Lung microvascular endothelial cell (primary cell): ENCODE results near the gene DERL3. TPM values are rescaled to one million over a fixed set of nuclear protein-coding genes. Genes with fewer than 3 reads are reported as not detected.

Experiments used
- DNase-seq, 2 donors: peaks; one replicate each; pipeline versions ENCODE4 v3.0.0 to v3.0.0-alpha.2; 2010; ENCODE audit warnings: low read depth in 2 of 2
- total RNA-seq: library from RNA; depleted of rRNA; stranded (reverse); fragments of >200 nt; gene quantifications from 2 replicates; pipeline ENCODE4 v1.2.1, GENCODE V29; 2014

The DERL3 gene
- total RNA-seq, 1 donor from 2014 or later = 0.40 TPM

GRCh38 chr22:23847310-23847920 lies 8.6 kb upstream of the DERL3 start:
- no peak for DNase-seq

DNA sequence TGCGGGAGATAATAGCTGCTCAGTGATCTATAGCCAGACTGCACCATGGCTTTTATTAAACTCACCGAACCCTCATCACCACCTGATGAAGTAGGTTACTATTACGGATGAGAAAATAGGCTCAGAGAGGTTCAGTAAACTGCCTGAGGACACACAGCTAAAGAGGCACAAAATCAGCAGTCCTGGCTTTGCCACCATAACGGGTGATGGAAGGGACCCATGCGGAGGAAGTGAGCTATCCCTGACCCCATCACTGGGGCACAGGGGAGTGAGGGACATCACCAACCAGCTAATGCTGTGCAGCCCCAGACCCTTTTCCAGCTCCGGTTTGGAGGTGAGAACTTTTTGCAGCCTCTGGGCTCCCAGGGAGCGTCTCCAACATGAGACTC lies 7.3 kb upstream of the DERL3 start:
- no peak for DNase-seq

DNA sequence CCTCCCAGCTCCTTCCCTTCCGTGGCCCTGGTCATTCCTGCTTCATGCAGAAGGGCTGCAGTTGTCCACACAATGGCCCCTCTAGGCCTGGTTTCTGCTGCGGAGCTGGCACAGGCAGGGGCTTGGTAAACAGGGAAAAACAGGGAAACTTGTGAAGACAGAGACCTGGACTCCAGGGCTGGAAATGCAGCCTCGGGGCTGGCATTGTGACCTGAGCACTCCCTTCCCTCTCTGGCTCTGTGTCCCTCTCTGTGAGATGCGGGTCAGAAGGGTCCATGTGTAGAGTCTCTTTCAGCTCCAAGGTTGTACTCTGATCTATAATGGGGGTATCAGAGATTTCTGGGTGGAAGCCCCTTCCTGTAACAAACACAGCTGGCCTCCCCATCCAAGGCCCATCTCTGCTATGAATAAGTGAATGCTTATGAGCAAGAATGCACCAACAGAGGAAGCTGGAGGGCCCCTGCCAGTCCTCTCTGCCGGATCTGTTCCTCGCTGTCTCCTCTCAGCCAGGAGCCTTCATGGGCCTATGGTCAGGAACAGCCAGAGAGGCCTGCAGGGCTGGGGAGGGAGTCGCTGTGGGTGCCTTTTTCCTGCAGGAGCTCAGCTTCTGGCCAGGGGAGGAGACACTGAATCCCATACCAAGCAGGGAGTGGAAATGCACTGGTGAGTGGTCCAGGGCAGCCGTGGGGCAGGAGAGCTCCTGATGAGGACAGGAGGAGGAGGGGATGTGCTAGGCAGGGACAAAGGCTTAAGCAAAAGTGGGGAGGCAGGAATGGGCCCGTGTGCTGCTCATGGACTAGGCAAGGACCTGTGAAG lies 6.7 kb upstream of the DERL3 start:
- no peak for DNase-seq

- no peak for DNase-seq
These were observed 6.0 kb upstream of the DERL3 start for GRCh38 chr22:23844739-23845202.

DNA sequence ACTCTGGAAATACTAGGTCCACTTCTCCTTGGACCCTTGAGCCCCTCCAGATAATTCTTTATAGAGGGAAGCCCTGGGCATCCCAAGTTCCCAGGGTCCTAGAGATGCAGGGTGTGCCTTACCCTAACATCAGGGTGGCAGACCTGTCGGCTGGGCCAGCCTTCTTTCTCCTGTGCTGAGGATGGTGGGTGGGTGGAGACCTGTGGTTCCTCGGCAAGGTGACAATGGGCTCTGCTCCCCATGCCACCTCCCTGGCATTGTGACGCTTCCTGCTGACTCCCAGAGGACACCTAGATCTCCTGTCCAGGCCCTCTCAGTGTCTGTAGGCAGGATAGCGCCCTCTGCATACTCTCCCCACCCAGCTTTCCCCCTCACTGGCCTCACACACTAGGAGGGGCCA lies 3.8 kb upstream of the DERL3 start:
- DNase-seq = no peak

GRCh38 chr22:23841736-23842445 lies 3.1 kb upstream of the DERL3 start:
- DNase-seq = no peak

DNA sequence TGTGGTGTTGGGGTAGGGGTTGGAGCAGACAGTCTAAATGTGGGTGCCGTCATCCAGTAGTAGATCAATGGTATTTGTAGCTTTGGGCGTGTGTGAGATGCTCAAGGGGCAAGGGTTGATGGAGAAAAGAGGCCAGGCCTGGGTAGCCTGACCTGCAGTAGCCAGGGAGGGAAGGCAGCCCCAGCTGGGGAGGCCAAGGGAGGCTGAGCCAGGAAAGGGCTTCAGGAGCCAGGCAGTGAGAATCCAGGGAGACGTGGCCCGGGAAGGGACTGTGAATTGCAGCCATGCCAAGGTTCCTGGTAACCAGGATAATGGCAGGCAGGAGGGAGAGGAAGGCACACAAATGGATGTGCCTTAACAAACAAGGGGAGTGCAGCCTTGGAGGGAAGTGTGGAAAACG lies 2.5 kb upstream of the DERL3 start:
- no peak for DNase-seq

- DNase-seq = no peak
These were observed 1.2 kb upstream of the DERL3 start for GRCh38 chr22:23840026-23840425.

GRCh38 chr22:23837911-23838680 lies 710 bp downstream of the DERL3 start:
- no peak for DNase-seq

DNA sequence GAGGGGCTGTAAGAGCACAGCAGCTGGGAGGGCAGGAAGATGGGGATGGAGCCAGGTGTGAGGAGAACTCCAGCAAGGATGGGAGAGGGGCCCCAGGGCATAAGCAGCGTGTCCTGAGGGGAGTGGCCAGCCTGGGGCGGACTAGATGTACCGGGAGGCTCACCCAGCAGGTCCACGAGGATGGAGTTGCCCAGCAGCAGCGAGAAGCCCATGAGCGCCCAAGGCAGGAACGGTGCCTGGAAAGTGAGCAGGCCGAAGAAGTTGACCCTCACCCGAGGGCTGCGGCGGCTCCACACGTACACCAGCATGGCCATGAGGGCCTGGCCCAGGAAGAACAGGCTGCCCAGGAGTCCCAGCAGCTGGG lies 1.3 kb downstream of the DERL3 start:
- DNase-seq = no peak

DNA sequence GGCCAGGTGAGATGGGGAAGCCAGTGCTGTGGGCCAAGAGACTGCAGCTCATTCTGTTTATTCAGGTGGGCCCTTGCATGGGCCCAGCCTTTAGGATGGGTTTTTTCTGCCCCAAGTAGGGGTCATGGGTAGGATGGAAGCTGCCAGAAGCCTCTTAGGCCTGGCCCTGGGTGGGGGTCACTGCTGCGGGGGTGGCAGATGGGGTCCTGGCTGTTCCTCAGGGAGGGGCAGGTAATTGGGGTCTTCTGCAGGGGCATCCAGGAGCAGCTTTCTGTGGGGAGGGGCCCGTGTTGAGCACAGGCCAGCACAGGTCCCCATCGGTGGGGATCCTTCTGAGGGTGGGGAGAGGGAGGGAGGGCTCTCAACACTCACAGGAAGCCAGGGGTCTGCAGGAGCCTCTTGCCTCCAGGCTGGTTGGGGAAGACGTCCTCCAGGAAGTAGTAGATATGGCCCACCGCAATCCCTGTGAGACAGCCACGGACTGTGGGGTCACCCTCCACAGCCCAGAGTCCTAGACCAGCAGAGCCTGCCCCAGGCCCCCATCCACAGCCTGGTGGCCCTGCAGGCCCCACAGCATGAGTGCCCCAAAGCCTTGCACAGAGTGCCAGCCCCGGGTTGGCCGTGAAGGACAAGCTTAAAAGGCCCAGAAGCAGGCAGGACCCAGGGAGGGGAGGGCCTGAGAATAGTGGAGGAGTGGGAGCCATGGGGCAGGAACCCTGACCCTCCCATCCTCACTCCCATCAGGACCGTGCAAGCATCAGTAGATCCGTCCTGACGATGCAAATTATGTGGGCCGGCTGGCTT lies 1.9 kb downstream of the DERL3 start:
- DNase-seq = no peak

DNA sequence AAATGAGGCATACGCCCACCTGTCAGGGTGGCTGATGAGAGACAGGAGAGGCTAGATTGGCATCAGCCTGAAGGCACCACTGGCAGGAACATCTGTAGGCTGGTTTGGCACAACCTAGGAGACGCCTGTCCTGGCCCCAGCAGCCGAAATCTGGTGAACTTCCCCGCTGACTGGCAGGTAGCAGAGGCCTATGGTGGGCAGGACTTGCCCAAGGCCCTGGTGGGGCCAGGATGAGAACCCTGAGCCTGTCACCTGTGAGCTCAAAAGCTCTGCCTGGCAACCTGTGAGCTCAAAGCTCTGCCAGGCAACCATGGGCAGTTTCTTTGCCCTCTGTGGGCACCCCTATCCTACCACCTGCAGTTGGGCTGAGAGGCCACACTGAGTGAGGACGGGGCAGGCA lies 2.5 kb downstream of the DERL3 start:
- DNase-seq = no peak

- DNase-seq = no peak
These were observed 3.2 kb downstream of the DERL3 start for GRCh38 chr22:23835484-23836144.

DNA sequence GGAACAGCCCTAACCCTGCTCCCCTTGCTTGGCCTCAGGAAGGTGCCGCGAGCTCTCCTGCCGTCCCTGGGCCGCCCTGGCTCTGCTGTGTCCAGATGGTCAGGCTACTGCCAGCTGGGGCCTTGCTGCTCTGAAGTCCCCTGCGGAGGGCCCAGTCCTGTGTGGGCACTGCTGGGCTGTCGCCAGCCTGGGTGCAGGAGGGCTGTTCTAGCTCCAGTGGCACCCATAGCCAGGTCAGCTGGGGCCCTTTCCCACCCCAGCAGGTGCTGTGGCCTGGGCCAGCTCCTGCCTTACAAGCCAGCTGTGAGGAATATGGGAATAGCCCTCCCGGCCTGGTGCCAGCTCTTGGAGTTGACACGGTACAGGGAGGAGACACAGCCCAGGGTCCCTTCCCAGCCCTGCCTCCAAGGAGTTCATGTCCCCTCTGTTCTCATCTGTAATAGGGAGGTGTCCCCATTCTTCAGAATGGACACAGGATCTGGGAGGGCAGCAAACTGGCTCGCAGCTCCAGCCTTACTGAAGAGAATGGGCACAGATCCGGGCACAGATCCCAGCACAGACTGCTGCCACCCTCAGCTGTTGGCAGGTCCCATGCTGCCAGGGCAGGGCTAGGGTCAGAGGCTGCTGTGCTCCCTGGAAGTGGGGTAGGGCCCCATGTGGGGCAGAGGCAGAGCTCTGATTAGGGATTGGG lies 3.9 kb downstream of the DERL3 start:
- DNase-seq = no peak

DNA sequence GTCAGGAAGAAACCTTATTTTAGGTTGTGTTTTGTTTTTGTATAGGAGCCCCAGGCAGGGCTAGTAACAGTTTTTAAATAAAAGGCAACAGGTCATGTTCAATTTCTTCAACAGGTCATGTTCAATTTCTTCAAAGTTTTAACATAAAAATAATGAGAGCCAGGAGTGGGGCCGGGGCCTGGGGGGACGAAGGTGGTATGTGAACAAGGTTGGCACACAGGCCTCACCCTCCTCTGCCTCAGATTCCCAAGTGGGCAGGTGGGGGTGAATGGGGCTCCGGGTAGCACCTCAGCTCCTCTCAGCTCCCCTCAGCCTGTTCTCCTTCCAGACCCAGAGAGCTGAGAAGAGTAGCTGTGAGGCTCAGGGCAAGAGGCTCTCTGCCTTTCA lies 4.4 kb downstream of the DERL3 start:
- DNase-seq = no peak

DNA sequence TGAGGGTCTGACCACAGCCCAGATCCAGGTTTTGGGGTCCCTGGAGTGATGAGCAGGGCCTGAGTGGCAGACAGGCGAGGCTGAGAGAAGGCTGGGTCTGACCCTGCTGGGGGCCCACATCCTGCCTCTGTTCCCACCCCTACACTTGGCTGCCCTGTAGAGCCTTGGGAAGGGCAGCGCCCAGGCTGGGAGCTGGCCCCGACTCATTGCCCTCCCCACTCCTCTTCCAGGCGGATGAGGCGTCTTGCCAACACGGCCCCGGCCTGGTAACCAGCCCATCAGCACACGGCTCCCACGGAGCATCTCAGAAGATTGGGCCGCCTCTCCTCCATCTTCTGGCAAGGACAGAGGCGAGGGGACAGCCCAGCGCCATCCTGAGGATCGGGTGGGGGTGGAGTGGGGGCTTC lies 4.9 kb downstream of the DERL3 start:
- DNase-seq = no peak

- no peak for DNase-seq
These were observed 5.6 kb downstream of the DERL3 start for GRCh38 chr22:23833017-23833751.

DNA sequence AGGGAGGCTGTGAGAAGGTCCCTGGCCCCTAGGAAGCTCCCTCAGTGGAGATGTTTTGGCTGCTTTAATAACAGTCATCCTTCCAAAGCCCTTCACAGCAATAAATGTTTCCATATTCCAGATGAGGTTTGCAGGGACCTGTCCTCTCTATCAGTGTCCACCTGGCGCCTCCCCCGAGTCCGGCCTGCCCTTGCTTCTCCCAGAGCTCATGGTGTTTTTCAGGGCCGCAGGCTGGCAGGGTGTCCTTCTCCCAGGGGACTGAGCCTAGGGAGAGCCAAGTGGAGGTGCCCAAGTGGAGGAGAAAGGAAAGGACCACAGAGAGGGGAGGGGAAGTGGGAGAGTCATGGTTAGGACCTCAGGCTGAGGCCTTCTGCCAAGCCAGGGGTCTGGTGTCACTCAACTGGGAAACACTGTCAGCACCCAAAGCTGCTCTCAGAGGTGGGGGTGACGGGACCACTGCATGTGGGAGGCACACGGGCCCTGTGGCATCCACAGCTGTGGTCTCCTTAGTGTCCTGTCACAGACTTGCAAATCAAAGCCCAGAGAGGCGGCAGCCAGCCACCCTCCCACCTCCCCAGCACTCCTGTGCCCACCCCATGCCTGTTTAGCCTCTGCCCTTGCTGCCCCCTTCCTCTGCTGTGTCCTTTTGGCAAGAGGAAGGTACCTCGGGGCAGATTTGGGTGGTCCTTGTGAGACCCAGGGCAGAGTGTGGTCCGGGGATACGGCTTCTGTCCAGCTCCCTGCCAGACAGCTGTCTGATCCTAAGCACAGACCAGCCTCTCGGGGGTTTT lies 6.4 kb downstream of the DERL3 start:
- no peak for DNase-seq
